RKO (cell line): ENCODE measurements around the gene HP.
"Not testable (repeated sequence)": the region's sequence is repeated elsewhere in the genome, so short reads cannot be mapped to it uniquely, and the experiment has no call there.

Experiments
- DNase-seq: peaks from one replicate; pipeline ENCODE4 v3.0.0-alpha.2; 2016; ENCODE audit warnings: low spot score

HP gene

GRCh38 chr16:72054254-72054847 lies at the start of gene HP:
TSS of gene HP (plus strand) at chr16:72054505. CDS start at chr16:72054653, 148 bp downstream.
- not testable (repeated sequence) for DNase-seq

- not testable (repeated sequence) for DNase-seq
These were observed 46.3 kb upstream of the HP start for GRCh38 chr16:72008065-72008423.

GRCh38 chr16:72008424-72009216 lies 45.7 kb upstream of the HP start, which contains the start of gene DHODH:
TSS of gene DHODH (plus strand) at chr16:72008744. CDS start at chr16:72008765, 21 bp downstream.
- DNase-seq: peak; percentile 98

GRCh38 chr16:72009779-72010178 lies 44.5 kb upstream of the HP start:
- DNase-seq: no peak

- DNase-seq: no peak
These were observed 41.7 kb upstream of the HP start for GRCh38 chr16:72012607-72013006.

GRCh38 chr16:72013389-72013788 lies 40.9 kb upstream of the HP start:
- DNase-seq: no peak

- no peak for DNase-seq
These were observed 40.3 kb upstream of the HP start for GRCh38 chr16:72013888-72014581.

GRCh38 chr16:72014675-72015074 lies 39.6 kb upstream of the HP start:
- DNase-seq: no peak

- no peak for DNase-seq
These were observed 39.2 kb upstream of the HP start for GRCh38 chr16:72015124-72015523.

GRCh38 chr16:72018470-72018869 lies 35.8 kb upstream of the HP start:
- DNase-seq: no peak

- no peak for DNase-seq
These were observed 33.3 kb upstream of the HP start for GRCh38 chr16:72021043-72021442.

GRCh38 chr16:72022127-72022526 lies 32.2 kb upstream of the HP start:
- DNase-seq: no peak

GRCh38 chr16:72023962-72024361 lies 30.3 kb upstream of the HP start:
- no peak for DNase-seq

GRCh38 chr16:72024862-72025382 lies 29.4 kb upstream of the HP start:
- DNase-seq: no peak

GRCh38 chr16:72025404-72026114 lies 28.7 kb upstream of the HP start:
- no peak for DNase-seq

- no peak for DNase-seq
These were observed 26.5 kb upstream of the HP start for GRCh38 chr16:72027669-72028378.

- DNase-seq: no peak
These were observed 24.6 kb upstream of the HP start for GRCh38 chr16:72029567-72030271.

GRCh38 chr16:72033437-72033836 lies 20.9 kb upstream of the HP start:
- no peak for DNase-seq

- DNase-seq: no peak
These were observed 18.2 kb upstream of the HP start for GRCh38 chr16:72036098-72036497.

GRCh38 chr16:72042157-72042660 lies 12.1 kb upstream of the HP start:
- no peak for DNase-seq

- DNase-seq: no peak
These were observed 11.2 kb upstream of the HP start for GRCh38 chr16:72043058-72043457.
